Measurements from ENCODE around the gene ZCCHC7.
"Not testable (repeated sequence)": the region's sequence is repeated elsewhere in the genome, so short reads cannot be mapped to it uniquely, and the experiment has no call there.

The ZCCHC7 gene

DNA sequence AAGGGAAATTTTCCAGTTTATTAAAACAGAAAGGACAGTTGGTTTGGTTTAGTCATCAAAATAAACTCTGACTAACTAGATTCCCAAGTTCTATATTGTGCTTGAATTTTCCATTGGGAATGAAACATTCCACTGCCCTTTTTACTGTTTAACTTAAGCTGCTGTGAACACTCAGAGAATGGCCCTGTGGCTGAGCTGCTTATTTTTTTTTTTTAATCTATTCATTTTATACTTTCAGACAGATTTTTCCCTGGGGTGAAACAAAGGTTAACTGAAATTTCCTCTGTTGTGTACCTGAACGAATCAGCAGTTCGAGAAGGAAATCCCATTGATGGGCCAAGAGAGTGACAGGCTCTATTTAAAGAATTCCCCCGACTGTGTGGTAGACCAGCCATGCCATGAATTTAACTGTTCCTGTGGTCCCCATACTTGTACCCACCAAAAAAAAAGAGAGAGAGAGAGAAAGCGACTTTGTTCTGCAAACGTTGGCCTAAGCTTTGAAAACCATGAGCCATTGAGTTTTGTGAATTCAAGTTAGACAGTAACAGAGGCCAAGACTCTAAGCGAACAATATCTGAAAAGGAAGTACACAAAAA lies 163.5 kb downstream of the ZCCHC7 start:
- Histone ChIP-seq H3K4me1 (ENCODE audit: control insufficient read depth, insufficient read depth, low read length) (peaks cover 19% of the 10 kb centered on the region), H3K4me3 (ENCODE audit: low read depth, low read length) (no peak overlapping the region), H3K9me3 (ENCODE audit: control insufficient read depth, insufficient read depth, low read length) (no peaks in the 10 kb centered on the region), H3K27ac (ENCODE audit: low read depth, low read length) (peak overlapping the region; percentile 52), H3K9ac (ENCODE audit: low read depth, low read length) (no peak overlapping the region), H3K27me3 (ENCODE audit: control insufficient read depth, insufficient read depth, low read length) (no peaks in the 10 kb centered on the region), H3K36me3 (ENCODE audit: control insufficient read depth, insufficient read depth, low read length) (no peaks in the 10 kb centered on the region)

DNA sequence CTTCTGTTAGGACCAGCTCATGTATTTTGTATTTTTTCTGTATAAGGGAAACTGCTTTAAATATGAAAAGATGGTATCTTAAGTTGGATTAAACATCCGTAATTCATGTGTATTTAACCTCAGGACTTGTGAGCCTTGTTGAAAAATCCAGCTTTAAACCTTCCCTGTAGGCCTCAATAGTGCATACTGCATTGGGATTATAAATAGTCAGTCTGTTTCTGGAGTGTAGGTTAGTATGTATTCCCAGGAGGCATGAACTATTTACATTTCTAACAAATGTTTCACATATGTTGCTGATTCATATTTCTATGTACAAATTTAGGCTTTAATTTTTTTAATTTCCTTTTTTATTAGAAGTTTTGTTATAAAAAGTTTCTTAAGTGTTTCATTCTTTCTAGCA lies 164.3 kb downstream of the ZCCHC7 start:
- no peak overlapping the region for H3K27ac ChIP-seq (ENCODE audit: low read depth, low read length)
- H3K9me3 ChIP-seq (ENCODE audit: control insufficient read depth, insufficient read depth, low read length): no peaks in the 10 kb centered on the region
- peaks cover 19% of the 10 kb centered on the region for H3K4me1 ChIP-seq (ENCODE audit: control insufficient read depth, insufficient read depth, low read length)

DNA sequence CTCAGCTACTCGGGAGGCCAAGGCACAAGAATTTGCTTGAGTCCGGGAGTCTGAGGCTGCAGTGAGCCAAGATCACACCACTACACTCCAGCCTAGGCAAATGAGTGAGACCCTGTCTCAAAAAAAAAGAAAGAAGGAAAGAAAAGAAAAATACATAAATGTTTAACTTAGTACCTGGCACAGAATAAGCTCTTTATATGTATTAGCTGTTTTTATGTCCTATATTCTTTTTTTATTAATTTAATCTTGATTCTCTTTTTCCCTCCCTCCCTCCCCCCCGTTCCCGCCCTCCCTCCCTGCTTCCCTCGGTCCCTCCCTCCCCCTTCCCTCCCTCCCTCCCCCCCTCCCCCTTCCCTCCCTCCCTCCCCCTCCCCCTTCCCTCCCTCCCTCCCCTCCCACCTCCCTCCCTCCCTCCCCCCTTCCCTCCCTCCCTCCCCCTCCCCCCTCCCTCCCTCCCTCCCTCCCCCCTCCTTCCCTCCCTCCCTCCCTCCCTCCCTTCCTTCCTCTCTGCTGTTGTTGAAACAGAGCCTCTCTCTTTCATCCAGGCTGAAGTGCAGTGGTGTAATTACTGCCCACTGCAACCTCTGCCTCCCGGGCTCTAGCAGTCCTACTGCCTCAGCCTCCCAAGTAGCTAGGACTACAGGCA lies 166.3 kb downstream of the ZCCHC7 start:
- no peaks in the 10 kb centered on the region for H3K36me3 ChIP-seq (ENCODE audit: control insufficient read depth, insufficient read depth, low read length)
- no peaks in the 10 kb centered on the region for H3K9me3 ChIP-seq (ENCODE audit: control insufficient read depth, insufficient read depth, low read length)
- H3K27me3 ChIP-seq (ENCODE audit: control insufficient read depth, insufficient read depth, low read length): no peaks in the 10 kb centered on the region
- no peak overlapping the region for H3K9ac ChIP-seq (ENCODE audit: low read depth, low read length)
- no peak overlapping the region for H3K27ac ChIP-seq (ENCODE audit: low read depth, low read length)
- H3K4me1 ChIP-seq (ENCODE audit: control insufficient read depth, insufficient read depth, low read length): peaks cover 19% of the 10 kb centered on the region
- H3K4me3 ChIP-seq (ENCODE audit: low read depth, low read length): no peak overlapping the region

More for the DNA sequence above, 164.3 kb downstream of the ZCCHC7 start:
- H3K9ac ChIP-seq (ENCODE audit: low read depth, low read length): no peak overlapping the region
- no peaks in the 10 kb centered on the region for H3K27me3 ChIP-seq (ENCODE audit: control insufficient read depth, insufficient read depth, low read length)
- no peaks in the 10 kb centered on the region for H3K36me3 ChIP-seq (ENCODE audit: control insufficient read depth, insufficient read depth, low read length)
- H3K4me3 ChIP-seq (ENCODE audit: low read depth, low read length): no peak overlapping the region

DNA sequence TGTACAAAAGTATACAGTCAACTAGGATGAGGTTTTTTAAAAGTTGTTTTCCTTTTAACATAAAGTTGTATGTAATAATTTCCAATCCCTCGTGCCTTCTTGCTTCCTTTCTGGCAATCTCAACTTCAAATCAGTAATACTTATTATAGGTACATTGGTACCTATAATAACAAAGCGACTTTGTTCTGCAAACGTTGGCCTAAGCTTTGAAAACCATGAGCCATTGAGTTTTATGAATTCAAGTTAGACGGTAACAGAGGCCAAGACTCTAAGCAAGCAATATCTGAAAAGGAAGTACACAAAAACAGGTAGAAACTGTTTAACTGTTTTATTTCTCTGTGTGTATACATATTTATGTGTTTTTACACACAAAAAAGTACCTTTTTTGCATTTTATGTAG lies 166.9 kb downstream of the ZCCHC7 start:
- Histone ChIP-seq H3K27me3 (ENCODE audit: control insufficient read depth, insufficient read depth, low read length) (no peaks in the 10 kb centered on the region), H3K36me3 (ENCODE audit: control insufficient read depth, insufficient read depth, low read length) (no peaks in the 10 kb centered on the region), H3K9me3 (ENCODE audit: control insufficient read depth, insufficient read depth, low read length) (no peaks in the 10 kb centered on the region), H3K9ac (ENCODE audit: low read depth, low read length) (no peak overlapping the region), H3K4me3 (ENCODE audit: low read depth, low read length) (no peak overlapping the region), H3K4me1 (ENCODE audit: control insufficient read depth, insufficient read depth, low read length) (peaks cover 19% of the 10 kb centered on the region), H3K27ac (ENCODE audit: low read depth, low read length) (no peak overlapping the region)

DNA sequence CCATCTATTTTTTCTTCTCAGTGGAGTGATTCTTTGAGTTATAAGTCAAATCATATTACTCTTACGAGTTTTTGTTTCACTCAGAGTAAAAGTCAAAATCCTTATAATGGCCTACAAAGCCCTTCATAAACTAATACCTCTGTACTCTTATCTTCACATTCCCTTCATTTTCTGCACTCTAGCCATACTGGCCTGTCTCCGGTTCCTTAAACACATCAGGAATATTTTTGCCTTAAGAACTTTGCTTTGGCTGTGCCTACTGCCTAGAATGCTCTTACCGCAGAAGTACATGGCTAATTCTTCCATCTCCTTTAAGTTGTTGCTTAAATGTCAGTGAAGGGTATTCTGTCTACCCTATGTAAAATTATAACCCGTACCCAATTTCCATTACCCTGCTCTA lies 169.3 kb downstream of the ZCCHC7 start:
- no peaks in the 10 kb centered on the region for H3K36me3 ChIP-seq (ENCODE audit: control insufficient read depth, insufficient read depth, low read length)
- peaks cover 6% of the 10 kb centered on the region; the same call in 1 of the 2 replicates for H3K4me1 ChIP-seq (ENCODE audit: control insufficient read depth, insufficient read depth, low read length)
- no peak overlapping the region for H3K4me3 ChIP-seq (ENCODE audit: low read depth, low read length)
- no peak overlapping the region for H3K9ac ChIP-seq (ENCODE audit: low read depth, low read length)
- no peaks in the 10 kb centered on the region for H3K27me3 ChIP-seq (ENCODE audit: control insufficient read depth, insufficient read depth, low read length)
- H3K9me3 ChIP-seq (ENCODE audit: control insufficient read depth, insufficient read depth, low read length): no peaks in the 10 kb centered on the region
- no peak overlapping the region for H3K27ac ChIP-seq (ENCODE audit: low read depth, low read length)

DNA sequence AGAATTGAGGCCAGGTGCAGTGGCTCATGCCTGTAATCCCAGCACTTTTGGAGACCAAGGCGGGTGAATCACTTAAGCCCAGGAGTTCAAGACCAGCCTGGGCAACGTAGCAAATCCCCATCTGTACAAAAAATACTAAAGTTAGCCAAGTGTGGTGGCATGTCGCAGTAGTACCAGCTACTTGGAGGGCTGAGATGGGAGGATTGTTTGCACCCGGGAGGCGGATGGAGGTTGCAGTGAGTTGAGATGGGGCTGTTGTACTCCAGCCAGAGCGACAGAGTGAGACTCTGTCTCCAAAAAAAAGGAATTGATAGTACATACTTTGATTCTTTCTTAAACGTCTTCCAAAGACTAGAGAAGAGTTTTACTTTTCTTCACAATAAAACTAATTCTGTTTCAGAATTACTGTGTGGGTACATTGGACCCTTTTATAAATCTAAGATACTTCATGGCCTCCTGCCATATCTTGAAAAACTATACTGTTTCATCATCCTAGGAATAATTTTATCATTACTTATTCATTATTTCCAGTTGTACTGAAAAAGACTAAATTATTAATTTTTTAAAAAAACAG lies 170.1 kb downstream of the ZCCHC7 start:
- Histone ChIP-seq H3K27me3 (ENCODE audit: control insufficient read depth, insufficient read depth, low read length) (no peaks in the 10 kb centered on the region), H3K4me1 (ENCODE audit: control insufficient read depth, insufficient read depth, low read length) (peaks cover 5% of the 10 kb centered on the region; the same call in 1 of the 2 replicates), H3K36me3 (ENCODE audit: control insufficient read depth, insufficient read depth, low read length) (no peaks in the 10 kb centered on the region), H3K4me3 (ENCODE audit: low read depth, low read length) (no peak overlapping the region), H3K9ac (ENCODE audit: low read depth, low read length) (no peak overlapping the region), H3K27ac (ENCODE audit: low read depth, low read length) (no peak overlapping the region), H3K9me3 (ENCODE audit: control insufficient read depth, insufficient read depth, low read length) (no peaks in the 10 kb centered on the region)

DNA sequence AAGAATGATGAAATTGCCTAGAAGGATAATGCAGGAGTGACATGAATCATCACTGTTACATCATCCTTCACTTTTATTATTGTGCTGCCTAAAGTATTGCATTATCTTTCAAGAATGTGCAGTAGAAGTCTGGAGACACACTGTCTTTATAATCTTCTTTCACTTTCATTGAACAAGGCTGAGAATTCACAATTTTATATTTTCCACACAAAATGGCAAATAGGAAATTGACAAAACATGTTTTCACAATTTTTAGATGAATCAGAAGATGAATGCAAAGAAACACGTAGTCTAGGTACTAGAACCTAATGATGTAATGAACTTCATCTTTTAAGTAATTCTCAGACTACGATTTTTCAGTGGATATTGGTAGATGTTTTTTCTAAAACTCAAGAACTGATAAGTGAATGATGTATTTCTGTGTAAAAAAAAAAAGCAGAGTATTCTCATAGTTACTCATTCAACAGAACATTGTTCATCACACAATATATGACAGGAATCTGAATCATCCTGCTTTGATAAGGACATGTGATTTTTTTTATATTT lies 170.6 kb downstream of the ZCCHC7 start:
- no peak overlapping the region for H3K4me3 ChIP-seq (ENCODE audit: low read depth, low read length)
- no peaks in the 10 kb centered on the region for H3K36me3 ChIP-seq (ENCODE audit: control insufficient read depth, insufficient read depth, low read length)
- no peaks in the 10 kb centered on the region for H3K27me3 ChIP-seq (ENCODE audit: control insufficient read depth, insufficient read depth, low read length)
- no peak overlapping the region for H3K9ac ChIP-seq (ENCODE audit: low read depth, low read length)
- no peak overlapping the region for H3K27ac ChIP-seq (ENCODE audit: low read depth, low read length)
- peaks cover 5% of the 10 kb centered on the region; the same call in 1 of the 2 replicates for H3K4me1 ChIP-seq (ENCODE audit: control insufficient read depth, insufficient read depth, low read length)
- H3K9me3 ChIP-seq (ENCODE audit: control insufficient read depth, insufficient read depth, low read length): no peaks in the 10 kb centered on the region

DNA sequence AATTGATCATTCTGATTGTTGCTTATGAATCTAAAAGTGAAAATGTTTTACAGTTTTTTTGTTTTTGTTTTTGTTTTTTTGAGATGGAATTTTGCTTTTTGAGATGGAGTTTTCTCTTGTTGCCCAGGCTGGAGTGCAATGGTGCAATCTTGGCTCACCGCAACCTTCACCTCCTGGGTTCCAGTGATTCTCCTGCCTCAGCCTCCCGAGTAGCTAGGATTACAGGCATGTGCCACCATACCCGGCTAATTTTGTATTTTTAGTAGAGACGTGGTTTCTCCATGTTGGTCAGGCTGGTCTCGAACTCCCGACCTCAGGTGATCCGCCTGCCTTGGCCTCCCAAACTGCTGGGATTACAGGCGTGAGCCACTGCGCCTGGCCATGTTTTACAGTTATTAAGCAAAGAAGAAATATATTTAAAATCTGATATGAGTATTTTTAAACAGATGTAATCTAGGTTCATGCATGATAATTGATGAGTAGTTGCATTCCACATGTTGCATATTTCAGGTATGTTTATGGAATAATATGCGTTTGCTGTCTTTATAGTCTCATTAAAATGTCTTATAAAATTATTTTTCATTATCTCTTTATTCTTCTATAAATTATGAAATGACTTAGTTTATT lies 171.4 kb downstream of the ZCCHC7 start:
- H3K9me3 ChIP-seq (ENCODE audit: control insufficient read depth, insufficient read depth, low read length); H3K9ac ChIP-seq (ENCODE audit: low read depth, low read length); H3K27me3 ChIP-seq (ENCODE audit: control insufficient read depth, insufficient read depth, low read length); H3K36me3 ChIP-seq (ENCODE audit: control insufficient read depth, insufficient read depth, low read length); H3K4me1 ChIP-seq (ENCODE audit: control insufficient read depth, insufficient read depth, low read length); H3K27ac ChIP-seq (ENCODE audit: low read depth, low read length); H3K4me3 ChIP-seq (ENCODE audit: low read depth, low read length): not testable (repeated sequence)

DNA sequence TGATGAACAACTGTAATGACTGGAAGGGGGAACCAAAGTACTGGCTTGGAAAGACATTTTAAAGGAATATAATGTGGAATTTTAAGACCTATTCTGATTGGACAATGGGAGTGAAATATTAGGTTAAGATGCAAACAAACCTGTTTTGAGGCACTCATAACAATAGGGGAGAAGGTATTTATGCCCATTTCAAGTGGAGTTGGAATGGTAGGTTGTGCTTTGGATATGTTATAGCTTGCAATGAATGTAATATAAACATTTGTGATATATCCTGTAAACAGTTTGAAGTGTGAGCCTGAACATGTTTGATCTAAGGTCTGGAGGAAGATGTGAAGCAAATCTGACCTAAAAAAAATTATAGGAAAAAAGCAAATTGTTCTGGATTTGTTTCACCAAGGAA lies 172.5 kb downstream of the ZCCHC7 start:
- Histone ChIP-seq H3K27ac (ENCODE audit: low read depth, low read length) (no peak overlapping the region), H3K9me3 (ENCODE audit: control insufficient read depth, insufficient read depth, low read length) (no peaks in the 10 kb centered on the region), H3K27me3 (ENCODE audit: control insufficient read depth, insufficient read depth, low read length) (no peaks in the 10 kb centered on the region), H3K4me1 (ENCODE audit: control insufficient read depth, insufficient read depth, low read length) (peaks cover 5% of the 10 kb centered on the region; the same call in 1 of the 2 replicates), H3K4me3 (ENCODE audit: low read depth, low read length) (no peak overlapping the region), H3K36me3 (ENCODE audit: control insufficient read depth, insufficient read depth, low read length) (no peaks in the 10 kb centered on the region), H3K9ac (ENCODE audit: low read depth, low read length) (no peak overlapping the region)

DNA sequence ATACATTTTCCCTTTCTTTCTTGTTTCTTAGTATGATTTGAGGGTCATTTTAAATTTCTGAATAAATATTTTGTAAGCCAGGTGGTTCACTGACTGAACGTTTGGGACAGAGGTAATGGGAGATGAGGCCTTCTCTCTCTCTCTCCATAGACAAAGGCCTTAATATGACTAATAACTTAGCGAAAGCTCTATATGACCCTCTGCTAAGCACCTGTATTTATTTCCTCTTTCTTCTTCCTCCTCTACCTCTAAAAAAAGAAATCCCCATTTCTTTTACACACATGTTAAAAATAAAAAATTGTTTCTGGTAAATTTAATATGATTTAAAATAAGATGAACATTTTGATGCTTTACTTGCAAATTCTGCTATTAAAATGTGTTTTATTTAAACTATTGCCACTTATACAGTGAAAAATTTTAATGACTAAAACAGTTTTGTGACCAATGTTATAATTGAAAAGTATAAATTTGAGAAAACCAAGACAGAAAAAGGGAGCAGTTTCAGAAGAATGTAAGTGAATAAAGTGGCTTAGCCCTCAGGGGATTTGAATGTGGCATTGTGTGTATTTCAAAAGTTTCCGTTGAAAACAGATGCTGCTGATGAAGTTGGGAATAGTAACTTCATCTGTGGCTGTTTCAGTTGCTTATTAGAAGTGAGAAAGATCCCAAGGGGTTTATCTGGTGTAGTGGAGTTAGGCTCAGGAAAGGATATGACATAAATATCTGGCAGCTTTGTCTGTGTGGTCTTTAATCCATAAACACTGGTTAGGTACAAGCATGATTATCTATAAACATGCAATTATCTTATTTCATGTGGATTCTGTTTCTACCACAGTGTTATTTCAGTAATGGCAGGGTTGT lies 173.5 kb downstream of the ZCCHC7 start:
- H3K36me3 ChIP-seq (ENCODE audit: control insufficient read depth, insufficient read depth, low read length): no peaks in the 10 kb centered on the region
- H3K27me3 ChIP-seq (ENCODE audit: control insufficient read depth, insufficient read depth, low read length): no peaks in the 10 kb centered on the region
- peak overlapping the region; percentile 6 for H3K27ac ChIP-seq (ENCODE audit: low read depth, low read length)
- H3K4me1 ChIP-seq (ENCODE audit: control insufficient read depth, insufficient read depth, low read length): peaks cover 5% of the 10 kb centered on the region; the same call in 1 of the 2 replicates
- no peaks in the 10 kb centered on the region for H3K9me3 ChIP-seq (ENCODE audit: control insufficient read depth, insufficient read depth, low read length)
- no peak overlapping the region for H3K9ac ChIP-seq (ENCODE audit: low read depth, low read length)
- no peak overlapping the region for H3K4me3 ChIP-seq (ENCODE audit: low read depth, low read length)

Measured in HUES48 (cell line).